A673 (cell line): Measurements from ENCODE around the gene FGF1.

Source experiments
- EZH2 ChIP-seq: fragments of 200-600 bp; sonication (generic); IDR thresholded peaks from 2 replicates; pipeline ENCODE4 v1.6.1; 2017; ENCODE audit warnings: borderline replicate concordance, low read depth, mild to moderate bottlenecking, mixed read lengths, antibody characterized with exemption, low read length; ENCODE audit not compliant: poor library complexity, severe bottlenecking
- TF ChIP-seq, protein P1 (sequence below): fragments of 300-800, 200-600 bp; sonication (generic); conservative IDR thresholded peaks from 2 replicates; pipeline ENCODE4 v1.5.1; 2017; ENCODE audit warnings: low read depth, mild to moderate bottlenecking, antibody characterized with exemption, low read length, moderate library complexity, mixed read lengths

DNA sequence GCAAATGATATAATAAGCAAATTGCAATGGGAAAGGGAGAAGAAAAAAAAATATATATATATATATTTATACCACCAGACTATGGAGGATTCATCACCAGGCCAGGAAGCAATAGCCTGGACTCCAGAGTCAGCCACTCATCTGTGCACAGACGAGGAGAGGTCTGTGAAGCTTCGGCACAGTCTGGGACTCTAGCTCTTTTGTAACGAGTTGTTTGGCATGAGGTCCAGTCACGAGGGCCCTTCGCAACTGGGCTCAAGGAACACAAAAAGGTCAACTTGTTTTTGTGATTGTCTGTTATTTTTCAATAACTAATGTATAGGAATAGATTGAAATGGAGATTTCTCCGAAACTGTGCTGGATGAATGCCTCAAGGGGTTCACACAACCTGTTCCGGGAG lies 14.7 kb upstream of the FGF1 start:
- TF ChIP-seq, protein P1, sequence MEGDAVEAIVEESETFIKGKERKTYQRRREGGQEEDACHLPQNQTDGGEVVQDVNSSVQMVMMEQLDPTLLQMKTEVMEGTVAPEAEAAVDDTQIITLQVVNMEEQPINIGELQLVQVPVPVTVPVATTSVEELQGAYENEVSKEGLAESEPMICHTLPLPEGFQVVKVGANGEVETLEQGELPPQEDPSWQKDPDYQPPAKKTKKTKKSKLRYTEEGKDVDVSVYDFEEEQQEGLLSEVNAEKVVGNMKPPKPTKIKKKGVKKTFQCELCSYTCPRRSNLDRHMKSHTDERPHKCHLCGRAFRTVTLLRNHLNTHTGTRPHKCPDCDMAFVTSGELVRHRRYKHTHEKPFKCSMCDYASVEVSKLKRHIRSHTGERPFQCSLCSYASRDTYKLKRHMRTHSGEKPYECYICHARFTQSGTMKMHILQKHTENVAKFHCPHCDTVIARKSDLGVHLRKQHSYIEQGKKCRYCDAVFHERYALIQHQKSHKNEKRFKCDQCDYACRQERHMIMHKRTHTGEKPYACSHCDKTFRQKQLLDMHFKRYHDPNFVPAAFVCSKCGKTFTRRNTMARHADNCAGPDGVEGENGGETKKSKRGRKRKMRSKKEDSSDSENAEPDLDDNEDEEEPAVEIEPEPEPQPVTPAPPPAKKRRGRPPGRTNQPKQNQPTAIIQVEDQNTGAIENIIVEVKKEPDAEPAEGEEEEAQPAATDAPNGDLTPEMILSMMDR: no peak
- TF ChIP-seq EZH2: no peak
